GM06990 (cell line): Measurements from ENCODE around the gene C3AR1.
"Not testable (repeated sequence)": the region's sequence is repeated elsewhere in the genome, so short reads cannot be mapped to it uniquely, and the experiment has no call there.

Source experiments
- DNase-seq: peaks from one replicate; pipeline ENCODE4 v3.0.0-alpha.2; 2011; ENCODE audit not compliant: insufficient read length; ENCODE audit errors: extremely low read depth
- H3K27me3 ChIP-seq: replicated peaks from 2 replicates; pipeline ENCODE4 v1.6.0; 2011; ENCODE audit warnings: low read length; ENCODE audit not compliant: control insufficient read depth, insufficient read depth
- H3K36me3 ChIP-seq: 2 replicates; pipeline ENCODE4 v1.5.1; 2011; ENCODE audit warnings: low read length; ENCODE audit not compliant: control insufficient read depth, insufficient read depth
- H3K4me3 ChIP-seq: replicated peaks from 2 replicates; pipeline ENCODE4 v1.5.1; 2011; ENCODE audit warnings: low read depth, mild to moderate bottlenecking, control low read depth, low read length
- TF ChIP-seq, protein P1 (sequence below): IDR thresholded peaks from 2 replicates; pipeline ENCODE4 v1.5.1; 2011; ENCODE audit warnings: low read length, control low read depth, mild to moderate bottlenecking, inconsistent platforms; ENCODE audit not compliant: insufficient read depth, poor library complexity, severe bottlenecking

C3AR1 gene

DNA sequence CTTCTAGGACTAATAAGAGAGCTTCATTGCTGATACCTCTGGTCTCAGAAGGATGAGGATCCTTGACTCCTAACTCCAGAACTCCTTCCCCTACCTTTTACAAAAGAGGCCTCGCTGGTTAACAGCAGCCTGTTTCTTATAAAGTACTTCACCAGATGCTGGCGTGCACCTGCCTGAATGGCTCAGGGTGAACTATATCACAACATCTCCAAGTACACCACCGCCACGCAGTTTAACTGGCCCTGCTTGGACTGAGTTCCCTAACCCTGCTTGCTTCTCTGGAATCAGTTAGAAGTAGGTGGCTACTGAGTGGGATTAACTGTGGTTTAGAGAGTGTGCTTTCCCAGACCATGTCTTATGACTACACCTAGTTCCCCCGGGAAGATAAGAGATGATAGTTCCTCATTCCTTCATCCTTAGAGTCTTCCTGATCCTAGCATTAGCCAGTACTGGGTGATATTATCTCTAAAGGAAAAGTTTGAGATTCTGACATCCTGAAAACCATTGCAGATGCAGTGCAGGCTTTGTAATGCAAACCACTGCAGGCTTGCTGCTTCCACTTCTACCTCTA lies 30.6 kb downstream of the C3AR1 start:
- no peak overlapping the region for H3K4me3 ChIP-seq
- H3K27me3 ChIP-seq = no peaks in the 10 kb centered on the region
- TF ChIP-seq, protein P1, sequence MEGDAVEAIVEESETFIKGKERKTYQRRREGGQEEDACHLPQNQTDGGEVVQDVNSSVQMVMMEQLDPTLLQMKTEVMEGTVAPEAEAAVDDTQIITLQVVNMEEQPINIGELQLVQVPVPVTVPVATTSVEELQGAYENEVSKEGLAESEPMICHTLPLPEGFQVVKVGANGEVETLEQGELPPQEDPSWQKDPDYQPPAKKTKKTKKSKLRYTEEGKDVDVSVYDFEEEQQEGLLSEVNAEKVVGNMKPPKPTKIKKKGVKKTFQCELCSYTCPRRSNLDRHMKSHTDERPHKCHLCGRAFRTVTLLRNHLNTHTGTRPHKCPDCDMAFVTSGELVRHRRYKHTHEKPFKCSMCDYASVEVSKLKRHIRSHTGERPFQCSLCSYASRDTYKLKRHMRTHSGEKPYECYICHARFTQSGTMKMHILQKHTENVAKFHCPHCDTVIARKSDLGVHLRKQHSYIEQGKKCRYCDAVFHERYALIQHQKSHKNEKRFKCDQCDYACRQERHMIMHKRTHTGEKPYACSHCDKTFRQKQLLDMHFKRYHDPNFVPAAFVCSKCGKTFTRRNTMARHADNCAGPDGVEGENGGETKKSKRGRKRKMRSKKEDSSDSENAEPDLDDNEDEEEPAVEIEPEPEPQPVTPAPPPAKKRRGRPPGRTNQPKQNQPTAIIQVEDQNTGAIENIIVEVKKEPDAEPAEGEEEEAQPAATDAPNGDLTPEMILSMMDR = no peak
- no peaks in the 10 kb centered on the region; the same call in 1 of the 2 replicates for H3K36me3 ChIP-seq
- DNase-seq = no peak

DNA sequence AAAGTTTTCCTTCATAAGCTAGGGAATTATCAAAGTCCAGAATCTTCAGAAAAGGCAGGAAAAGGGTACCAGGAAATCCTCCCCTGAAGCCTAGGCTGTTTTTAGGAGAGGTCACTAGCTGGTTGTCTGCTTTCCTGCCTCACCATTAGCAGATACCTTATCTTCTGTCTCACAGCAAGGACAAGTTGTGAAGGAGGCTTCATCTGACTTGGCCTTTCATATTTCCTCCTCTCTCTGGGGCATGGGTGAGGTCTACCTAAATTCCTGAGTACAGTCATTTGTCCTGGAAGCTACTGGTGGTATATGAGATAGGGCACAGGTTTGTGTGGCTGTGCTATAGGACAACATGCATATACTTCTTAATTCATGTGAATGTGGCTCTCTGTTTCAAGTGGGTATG lies 31.4 kb downstream of the C3AR1 start:
- Histone ChIP-seq H3K27me3 (no peaks in the 10 kb centered on the region), H3K36me3 (no peaks in the 10 kb centered on the region; the same call in 1 of the 2 replicates), H3K4me3 (no peak overlapping the region)
- TF ChIP-seq, protein P1 = no peak
- DNase-seq = no peak

DNA sequence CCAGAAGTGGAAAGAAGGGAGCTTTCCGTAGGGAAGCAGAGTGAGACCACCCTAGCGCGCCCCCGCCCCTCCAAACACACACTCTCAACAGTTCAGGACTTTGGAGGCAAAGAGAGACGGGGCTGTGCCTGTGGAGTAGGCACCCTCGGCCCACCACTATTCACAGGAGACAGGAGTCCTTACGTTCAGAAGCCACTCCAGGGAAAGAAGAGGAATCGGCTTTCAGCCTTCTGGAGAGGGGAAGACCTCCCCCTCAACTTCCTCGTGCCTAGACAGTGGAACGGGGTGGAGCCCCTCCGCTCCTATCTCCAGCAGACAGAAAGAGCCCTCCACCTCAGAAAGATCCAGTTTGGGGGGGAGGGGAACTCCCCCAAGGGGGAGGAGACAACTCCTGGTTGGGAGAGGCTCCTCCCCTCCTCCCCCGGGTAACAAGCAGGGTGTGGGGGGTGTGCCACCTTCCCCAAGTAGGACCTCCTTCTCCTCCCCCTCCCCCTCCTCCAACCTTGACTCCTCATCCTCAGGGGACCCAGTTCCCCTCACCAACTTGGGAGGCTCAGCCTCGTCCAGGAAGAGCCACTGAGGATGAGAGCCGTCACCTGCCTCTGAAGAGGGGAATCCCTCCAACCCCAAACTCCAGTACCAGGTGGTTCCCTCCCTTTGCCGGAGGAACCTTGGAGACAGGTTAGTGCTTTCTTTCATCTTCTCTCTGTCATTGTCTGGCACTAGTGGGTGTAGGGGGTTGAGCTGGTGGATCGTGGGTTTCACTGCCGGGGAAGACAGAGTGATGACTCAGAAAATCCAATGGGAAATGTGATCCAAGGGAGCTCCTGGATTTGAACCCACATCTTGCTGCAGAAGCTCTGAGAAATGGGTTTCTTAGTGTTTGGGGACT lies 32.8 kb downstream of the C3AR1 start:
- no peaks in the 10 kb centered on the region for H3K36me3 ChIP-seq
- TF ChIP-seq, protein P1 = no peak
- H3K27me3 ChIP-seq = no peaks in the 10 kb centered on the region
- DNase-seq = peak; percentile 44
- peak overlapping the region; percentile 89 for H3K4me3 ChIP-seq

DNA sequence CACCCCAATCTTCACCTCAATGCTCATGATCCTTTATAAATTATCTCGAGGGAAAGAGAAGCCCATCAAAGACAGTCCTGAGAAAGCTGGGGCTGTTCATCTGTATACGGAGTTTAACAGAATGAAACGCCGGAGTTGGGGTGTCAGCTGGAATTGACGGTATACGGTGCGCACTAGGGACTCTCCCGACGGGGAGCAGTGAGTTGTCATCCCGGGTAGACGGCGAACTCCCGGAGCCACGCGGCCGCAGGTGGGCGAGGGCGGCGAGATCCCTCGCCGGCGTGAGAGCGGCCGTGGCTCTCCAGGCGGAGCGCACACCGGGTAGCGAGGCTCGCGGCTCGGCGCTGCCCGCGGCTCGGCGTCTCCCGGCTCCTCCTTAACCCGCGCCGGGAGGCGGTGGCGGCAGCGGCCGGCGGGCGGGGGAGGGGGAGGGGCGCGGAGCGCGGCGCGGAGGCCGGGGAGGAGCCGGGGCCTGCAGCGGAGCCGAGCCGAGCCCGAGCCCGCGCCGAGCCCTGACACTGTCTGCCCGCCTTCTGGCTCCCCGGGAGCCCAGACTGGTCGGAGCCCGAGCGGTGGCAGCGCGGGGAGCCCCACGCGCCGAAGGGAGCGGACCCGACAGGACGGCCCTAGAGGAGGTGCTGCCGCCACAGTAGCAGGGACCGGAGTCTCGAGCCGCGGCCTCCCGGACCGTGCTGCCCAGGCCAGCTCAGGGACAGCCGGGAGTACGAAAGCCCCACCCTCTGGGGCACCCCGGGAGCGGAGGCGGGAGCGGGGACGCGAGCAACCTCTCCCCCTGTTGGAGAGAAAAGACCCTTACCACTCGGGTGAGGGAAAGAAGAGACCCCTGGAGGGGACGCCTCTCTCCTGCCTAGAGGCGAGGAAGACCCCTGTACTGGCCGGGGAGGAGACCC lies 33.7 kb downstream of the C3AR1 start, which contains the start of gene FOXJ2:
TSS of gene FOXJ2 (plus strand) at position 475 of the 911 bp plus-strand sequence. CDS start 7,117 bp downstream, outside the sequence.
- H3K27me3 ChIP-seq = no peaks in the 10 kb centered on the region
- DNase-seq = peak; percentile 83
- peak within 1 kb of the TSS; percentile 89 for H3K4me3 ChIP-seq
- H3K36me3 ChIP-seq = no peaks in the 10 kb centered on the region
- TF ChIP-seq, protein P1 = peak; percentile 24

DNA sequence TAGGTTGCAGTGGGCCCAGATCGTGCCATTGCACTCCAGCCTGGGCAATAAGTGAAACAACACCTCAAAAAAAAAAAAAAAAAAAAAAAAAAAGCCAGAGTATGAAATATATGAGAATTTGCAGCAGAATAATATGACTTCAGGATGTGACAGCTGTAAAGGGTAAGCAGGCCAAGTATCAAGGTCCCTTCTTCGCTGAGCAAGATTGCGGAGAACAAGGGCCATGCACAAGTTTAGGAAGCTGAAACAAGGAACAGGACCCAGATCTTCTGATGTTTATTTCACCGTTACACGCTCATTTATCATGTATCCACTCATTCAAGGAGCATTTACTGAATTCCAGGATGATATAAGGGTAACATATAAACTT lies 34.3 kb downstream of the C3AR1 start:
- no peak for DNase-seq
- Histone ChIP-seq H3K27me3 (no peaks in the 10 kb centered on the region), H3K4me3 (peak overlapping the region; percentile 70), H3K36me3 (no peaks in the 10 kb centered on the region)
- TF ChIP-seq, protein P1 = no peak

DNA sequence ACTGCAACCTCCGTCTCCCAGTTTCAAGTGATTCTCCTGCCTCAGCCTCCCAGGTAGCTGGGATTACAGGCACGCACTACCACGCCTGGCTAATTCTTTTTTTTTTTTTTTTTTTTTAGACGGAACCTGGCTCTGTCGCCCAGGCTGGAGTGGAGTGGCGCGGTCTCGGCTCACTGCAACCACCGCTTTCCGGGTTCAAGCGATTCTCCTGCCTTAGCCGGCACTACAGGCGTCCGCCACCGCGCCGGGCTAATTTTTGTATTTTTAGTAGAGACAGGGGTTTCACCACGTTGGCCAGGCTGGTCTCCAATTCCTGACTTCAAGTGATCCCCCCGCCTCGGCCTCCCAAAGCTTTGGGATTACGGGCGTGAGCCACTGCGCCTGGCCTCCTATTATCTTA lies 35.1 kb downstream of the C3AR1 start:
- H3K36me3 ChIP-seq, DNase-seq, H3K4me3 ChIP-seq, H3K27me3 ChIP-seq: not testable (repeated sequence)
